ENCODE data around the gene GATAD2A. TPM values are rescaled to one million over a fixed set of nuclear protein-coding genes. Genes with fewer than 3 reads are reported as not detected.

The GATAD2A gene
- total RNA-seq, 4 donors from 2014 or later, result 17.7 to 51.4 (median 40.1) TPM

GRCh38 chr19:19502808-19503602 lies 97.5 kb downstream of the GATAD2A start:
- no peaks in the 10 kb centered on the region for H3K9me3 ChIP-seq
- H3K27me3 ChIP-seq, result no peaks in the 10 kb centered on the region
- TF ChIP-seq CTCF (IDR thresholded peaks at IDR 0.05 in 4 of 5, conservative IDR thresholded peaks at IDR 0.05 in 1 of 5), result no peak
- no peak for TF ChIP-seq POLR2A (IDR thresholded peaks at IDR 0.05)
- H3K27ac ChIP-seq, result no peak overlapping the region
- H3K36me3 ChIP-seq, result peaks cover 0 to 92% of the 10 kb centered on the region in 2 donors
- no peak overlapping the region for H3K4me3 ChIP-seq
- in situ Hi-C loops (cut with MboI; ENCODE audit: low sequenced_read_pairs in 4 of 4), result no loop called here
- H3K4me1 ChIP-seq, result no peaks in the 10 kb centered on the region
- ATAC-seq (no peak), DNase-seq (no peak)
- intact Hi-C loops (cut with DNase I; ENCODE audit: low total_unique reads), result no loop called here

- Histone ChIP-seq H3K4me1 (no peaks in the 10 kb centered on the region), H3K4me3 (no peak overlapping the region), H3K27ac (no peak overlapping the region), H3K36me3 (peaks cover 0 to 72% of the 10 kb centered on the region in 2 donors), H3K27me3 (no peaks in the 10 kb centered on the region), H3K9me3 (no peaks in the 10 kb centered on the region)
- intact Hi-C loops (cut with DNase I; ENCODE audit: low total_unique reads) (no loop called here), in situ Hi-C loops (cut with MboI; ENCODE audit: low sequenced_read_pairs in 4 of 4) (no loop called here)
- DNase-seq, result no peak
- TF ChIP-seq POLR2A (IDR thresholded peaks at IDR 0.05) (no peak), CTCF (IDR thresholded peaks at IDR 0.05 in 4 of 5, conservative IDR thresholded peaks at IDR 0.05 in 1 of 5) (no peak)
- no peak for ATAC-seq
These were observed 99.5 kb downstream of the GATAD2A start for GRCh38 chr19:19504754-19505668.

- H3K27ac ChIP-seq, result no peak overlapping the region
- H3K4me1 ChIP-seq, result no peaks in the 10 kb centered on the region
- no peak overlapping the region for H3K4me3 ChIP-seq
- H3K27me3 ChIP-seq, result no peaks in the 10 kb centered on the region
- DNase-seq (no peak), ATAC-seq (no peak)
- peaks cover 0 to 65% of the 10 kb centered on the region in 2 donors for H3K36me3 ChIP-seq
- no peak for TF ChIP-seq POLR2A (IDR thresholded peaks at IDR 0.05)
- TF ChIP-seq CTCF (IDR thresholded peaks at IDR 0.05 in 4 of 5, conservative IDR thresholded peaks at IDR 0.05 in 1 of 5), result no peak
- in situ Hi-C loops (cut with MboI; ENCODE audit: low sequenced_read_pairs in 4 of 4) (no loop called here), intact Hi-C loops (cut with DNase I; ENCODE audit: low total_unique reads) (no loop called here)
- no peaks in the 10 kb centered on the region for H3K9me3 ChIP-seq
These were observed 100.3 kb downstream of the GATAD2A start for GRCh38 chr19:19505669-19506326.

GRCh38 chr19:19506592-19506991 lies 101.1 kb downstream of the GATAD2A start:
- intact Hi-C loops (cut with DNase I; ENCODE audit: low total_unique reads) (no loop called here), in situ Hi-C loops (cut with MboI; ENCODE audit: low sequenced_read_pairs in 4 of 4) (no loop called here)
- H3K4me3 ChIP-seq, result no peak overlapping the region
- no peaks in the 10 kb centered on the region for H3K9me3 ChIP-seq
- H3K4me1 ChIP-seq, result no peaks in the 10 kb centered on the region
- no peaks in the 10 kb centered on the region for H3K27me3 ChIP-seq
- H3K27ac ChIP-seq, result no peak overlapping the region
- DNase-seq, result no peak
- TF ChIP-seq POLR2A (IDR thresholded peaks at IDR 0.05), result no peak
- no peak for TF ChIP-seq CTCF (IDR thresholded peaks at IDR 0.05 in 4 of 5, conservative IDR thresholded peaks at IDR 0.05 in 1 of 5)
- peaks cover 0 to 57% of the 10 kb centered on the region in 2 donors for H3K36me3 ChIP-seq
- no peak for ATAC-seq
